Fibroblast of lung (primary cell): ENCODE data around the gene CA5A. TPM values are rescaled to one million over a fixed set of nuclear protein-coding genes. Genes with fewer than 3 reads are reported as not detected.
A peak's percentile ranks its signal among the peaks of the same experiment; 100 is the strongest.
"Not testable (repeated sequence)": the region's sequence is repeated elsewhere in the genome, so short reads cannot be mapped to it uniquely, and the experiment has no call there.

Experiments used
- DNase-seq, 2 donors: peaks; one replicate each; pipeline versions ENCODE4 v3.0.0 to v3.0.0-alpha.2; 2010; ENCODE audit warnings: low read depth in 2 of 2
- H2AFZ ChIP-seq: 2 replicates; pipeline ENCODE4 v1.5.1; 2012; ENCODE audit warnings: low read length, control low read depth, inconsistent platforms
- H3K27ac ChIP-seq: 2 replicates; pipeline ENCODE4 v1.5.1; 2011; ENCODE audit warnings: low read length, control low read depth; ENCODE audit not compliant: insufficient read depth
- H3K27me3 ChIP-seq: 2 replicates; pipeline ENCODE4 v1.5.1; 2011; ENCODE audit warnings: mild to moderate bottlenecking, low read length; ENCODE audit not compliant: control insufficient read depth, insufficient read depth
- H3K36me3 ChIP-seq: 2 replicates; pipeline ENCODE4 v1.5.1; 2011; ENCODE audit warnings: low read length; ENCODE audit not compliant: control insufficient read depth, insufficient read depth
- H3K4me1 ChIP-seq: 2 replicates; pipeline ENCODE4 v1.5.1; 2011; ENCODE audit warnings: low read length; ENCODE audit not compliant: control insufficient read depth, insufficient read depth; ENCODE audit errors: extremely low read depth
- H3K4me2 ChIP-seq: 2 replicates; pipeline ENCODE4 v1.5.1; 2011; ENCODE audit warnings: low read length, control low read depth; ENCODE audit not compliant: insufficient read depth; ENCODE audit errors: extremely low read depth
- H3K4me3 ChIP-seq, 4 experiments: fragments of 200-600 bp in 1 of 4; sonication (generic) in 1 of 4; replicated peaks in 1 of 4; 2 replicates each; pipeline ENCODE4 v1.5.1; 2011 to 2016; ENCODE audit warnings: low read length in 4 of 4, low read depth in 3 of 4, mild to moderate bottlenecking in 3 of 4, control low read depth in 2 of 4, inconsistent platforms in 1 of 4, mixed read lengths in 1 of 4; ENCODE audit not compliant: insufficient read depth in 1 of 4; ENCODE audit errors: control extremely low read depth in 1 of 4
- H3K79me2 ChIP-seq: 2 replicates; pipeline ENCODE4 v1.5.1; 2012; ENCODE audit warnings: mild to moderate bottlenecking, low read length, inconsistent platforms; ENCODE audit not compliant: control insufficient read depth, insufficient read depth
- H3K9ac ChIP-seq: 2 replicates; pipeline ENCODE4 v1.5.1; 2011; ENCODE audit warnings: mild to moderate bottlenecking, low read length, control low read depth; ENCODE audit not compliant: insufficient read depth
- H3K9me3 ChIP-seq: 2 replicates; pipeline ENCODE4 v1.5.1; 2012; ENCODE audit warnings: low read depth, low read length; ENCODE audit not compliant: control insufficient read depth, insufficient read depth
- H4K20me1 ChIP-seq: 2 replicates; pipeline ENCODE4 v1.5.1; 2011; ENCODE audit warnings: low read length; ENCODE audit not compliant: control insufficient read depth, insufficient read depth; ENCODE audit errors: extremely low read depth
- EZH2 ChIP-seq: IDR thresholded peaks from 2 replicates; pipeline ENCODE4 v1.5.1; 2012; ENCODE audit warnings: low read length, control low read depth, mild to moderate bottlenecking; ENCODE audit errors: missing control alignments
- polyA plus RNA-seq, 2 donors: library from polyadenylated mRNA; depleted of rRNA in 1 of 2; stranded (reverse) in 1 of 2; unstranded in 1 of 2; fragments of >200 nt; gene quantifications; 2 replicates each; pipeline ENCODE4 v1.2.1, GENCODE V29; 2011 to 2012; ENCODE audit warnings: missing spikeins in 1 of 2
- total RNA-seq: library from RNA; depleted of rRNA; stranded (reverse); fragments of >200 nt; gene quantifications from 2 replicates; pipeline ENCODE4 v1.2.1, GENCODE V29; 2014
- TF ChIP-seq, protein P1 (sequence below), 2 donors: IDR thresholded peaks in 1 of 2; conservative IDR thresholded peaks in 1 of 2; 1 replicate in 1 of 2; 2 replicates in 1 of 2; pipeline ENCODE4 v1.5.1; 2011 to 2012; ENCODE audit warnings: low read length in 2 of 2, control low read depth in 1 of 2, inconsistent platforms in 1 of 2, low read depth in 1 of 2, mild to moderate bottlenecking in 1 of 2

CA5A gene
- total and polyA plus RNA-seq, 2 donors (not counting 1 experiment from before 2014, with no cell fraction given): not detected

DNA sequence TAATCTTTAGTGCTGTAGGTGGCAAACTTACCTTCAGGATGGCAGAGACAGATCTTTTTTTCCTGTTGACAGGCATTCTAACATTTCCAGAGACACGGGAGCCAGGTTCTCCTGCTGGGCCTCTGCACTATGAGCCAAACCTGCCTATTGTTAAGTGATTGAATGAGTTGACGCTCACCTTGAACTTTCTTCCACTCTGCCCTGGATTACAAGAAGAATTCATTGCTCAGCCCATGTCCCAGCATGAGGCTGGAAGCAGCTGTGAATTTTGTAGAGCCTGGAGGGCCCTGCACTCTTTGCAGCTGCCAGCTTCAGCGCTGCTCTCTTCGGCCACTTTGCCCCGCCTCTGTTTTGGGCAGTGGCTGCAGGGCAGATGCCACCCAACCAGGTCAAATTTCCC, 57.6 kb downstream of the CA5A start:
- Histone ChIP-seq H3K4me3 (no peak overlapping the region), H3K36me3 (no peaks in the 10 kb centered on the region), H3K27ac (no peak overlapping the region), H3K27me3 (peaks cover 10% of the 10 kb centered on the region), H3K9ac (no peak overlapping the region), H3K79me2 (no peaks in the 10 kb centered on the region), H3K9me3 (no peaks in the 10 kb centered on the region), H3K4me1 (no peaks in the 10 kb centered on the region), H3K4me2 (no peak overlapping the region), H2AFZ (no peak overlapping the region), H4K20me1 (no peaks in the 10 kb centered on the region)
- no peak for DNase-seq
- TF ChIP-seq EZH2: no peak
- TF ChIP-seq, protein P1, sequence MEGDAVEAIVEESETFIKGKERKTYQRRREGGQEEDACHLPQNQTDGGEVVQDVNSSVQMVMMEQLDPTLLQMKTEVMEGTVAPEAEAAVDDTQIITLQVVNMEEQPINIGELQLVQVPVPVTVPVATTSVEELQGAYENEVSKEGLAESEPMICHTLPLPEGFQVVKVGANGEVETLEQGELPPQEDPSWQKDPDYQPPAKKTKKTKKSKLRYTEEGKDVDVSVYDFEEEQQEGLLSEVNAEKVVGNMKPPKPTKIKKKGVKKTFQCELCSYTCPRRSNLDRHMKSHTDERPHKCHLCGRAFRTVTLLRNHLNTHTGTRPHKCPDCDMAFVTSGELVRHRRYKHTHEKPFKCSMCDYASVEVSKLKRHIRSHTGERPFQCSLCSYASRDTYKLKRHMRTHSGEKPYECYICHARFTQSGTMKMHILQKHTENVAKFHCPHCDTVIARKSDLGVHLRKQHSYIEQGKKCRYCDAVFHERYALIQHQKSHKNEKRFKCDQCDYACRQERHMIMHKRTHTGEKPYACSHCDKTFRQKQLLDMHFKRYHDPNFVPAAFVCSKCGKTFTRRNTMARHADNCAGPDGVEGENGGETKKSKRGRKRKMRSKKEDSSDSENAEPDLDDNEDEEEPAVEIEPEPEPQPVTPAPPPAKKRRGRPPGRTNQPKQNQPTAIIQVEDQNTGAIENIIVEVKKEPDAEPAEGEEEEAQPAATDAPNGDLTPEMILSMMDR (conservative IDR thresholded peaks at IDR 0.05 in 1 of 2, IDR thresholded peaks at IDR 0.05 in 1 of 2; ENCODE audit: low read depth in 1 of 2, low read length in 2 of 2): no peak

DNA sequence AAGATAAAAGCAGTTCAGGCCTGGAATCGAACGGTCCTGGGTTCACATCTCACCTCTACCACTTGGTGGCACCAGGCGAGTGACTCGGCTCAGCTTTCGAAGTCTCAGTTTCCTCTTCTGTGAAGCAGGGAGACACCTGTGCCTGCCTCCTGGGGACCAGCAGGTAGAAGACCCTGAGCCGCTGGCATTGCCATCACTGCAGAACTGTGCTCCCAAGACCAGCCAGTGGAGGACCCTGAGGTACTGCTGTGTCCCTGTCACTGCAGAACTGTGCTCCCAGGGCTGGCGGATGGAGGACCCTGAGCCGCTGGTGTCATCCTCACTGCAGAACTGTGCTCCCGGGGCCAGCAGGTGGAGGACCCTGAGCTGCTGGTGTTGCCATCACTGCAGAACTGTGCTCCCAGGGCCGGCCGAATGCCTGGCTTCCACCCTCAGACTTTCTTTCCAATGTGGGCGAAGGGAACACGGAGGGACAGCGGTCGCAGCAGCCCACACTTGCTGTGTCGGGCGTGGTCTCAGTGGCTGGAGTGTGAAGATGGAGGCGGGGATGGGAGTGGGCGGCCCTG, 58.3 kb downstream of the CA5A start:
- Histone ChIP-seq H3K9ac (no peak overlapping the region), H2AFZ (no peak overlapping the region), H4K20me1 (no peaks in the 10 kb centered on the region), H3K79me2 (no peaks in the 10 kb centered on the region), H3K27me3 (peaks cover 10% of the 10 kb centered on the region), H3K36me3 (no peaks in the 10 kb centered on the region), H3K4me1 (no peaks in the 10 kb centered on the region), H3K4me2 (no peak overlapping the region), H3K4me3 (no peak overlapping the region), H3K9me3 (no peaks in the 10 kb centered on the region), H3K27ac (no peak overlapping the region)
- no peak for DNase-seq
- TF ChIP-seq, protein P1 (conservative IDR thresholded peaks at IDR 0.05 in 1 of 2, IDR thresholded peaks at IDR 0.05 in 1 of 2; ENCODE audit: low read depth in 1 of 2, low read length in 2 of 2): peak in 1 of 2 donors; percentile 24
- TF ChIP-seq EZH2: no peak

DNA sequence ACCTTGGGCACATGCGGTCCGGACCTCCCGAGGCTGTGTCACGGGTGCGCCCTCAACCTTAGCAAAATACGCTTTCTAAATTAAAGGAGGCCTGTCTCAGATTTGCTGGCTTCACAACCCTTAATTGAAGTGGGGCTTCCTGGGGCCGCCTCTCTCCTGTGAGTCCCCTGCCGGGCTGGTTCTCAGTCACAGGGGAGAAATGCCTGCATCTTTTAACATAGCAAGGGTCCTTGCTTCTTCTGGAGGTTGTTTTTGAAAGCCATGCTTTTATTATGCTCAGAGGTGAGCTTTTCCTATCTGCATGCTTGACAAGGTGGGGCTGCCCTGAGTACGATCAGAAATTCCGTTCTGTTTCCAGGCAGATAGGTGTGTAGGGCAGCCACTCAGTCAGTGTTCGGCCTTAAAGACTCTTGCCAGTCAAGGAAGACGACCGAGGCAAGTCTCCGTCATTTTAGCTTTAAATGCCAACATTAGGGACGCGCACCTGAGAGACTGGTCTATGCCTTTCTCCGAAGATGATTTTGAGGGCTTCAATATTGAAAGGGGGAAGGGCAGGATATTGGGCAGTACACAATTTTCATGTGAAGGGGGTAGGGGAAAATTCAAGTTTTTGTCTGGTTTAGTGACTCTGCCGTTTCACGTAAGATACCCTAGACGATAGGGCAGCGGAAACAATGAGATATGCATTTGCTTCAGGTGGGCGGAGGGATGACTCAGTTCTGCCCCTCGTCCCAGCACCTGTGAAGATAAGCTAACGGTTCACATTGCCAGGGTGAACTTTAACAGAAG, 61.5 kb downstream of the CA5A start:
- H3K9me3 ChIP-seq: no peaks in the 10 kb centered on the region
- H2AFZ ChIP-seq: no peak overlapping the region
- H3K36me3 ChIP-seq: no peaks in the 10 kb centered on the region

DNA sequence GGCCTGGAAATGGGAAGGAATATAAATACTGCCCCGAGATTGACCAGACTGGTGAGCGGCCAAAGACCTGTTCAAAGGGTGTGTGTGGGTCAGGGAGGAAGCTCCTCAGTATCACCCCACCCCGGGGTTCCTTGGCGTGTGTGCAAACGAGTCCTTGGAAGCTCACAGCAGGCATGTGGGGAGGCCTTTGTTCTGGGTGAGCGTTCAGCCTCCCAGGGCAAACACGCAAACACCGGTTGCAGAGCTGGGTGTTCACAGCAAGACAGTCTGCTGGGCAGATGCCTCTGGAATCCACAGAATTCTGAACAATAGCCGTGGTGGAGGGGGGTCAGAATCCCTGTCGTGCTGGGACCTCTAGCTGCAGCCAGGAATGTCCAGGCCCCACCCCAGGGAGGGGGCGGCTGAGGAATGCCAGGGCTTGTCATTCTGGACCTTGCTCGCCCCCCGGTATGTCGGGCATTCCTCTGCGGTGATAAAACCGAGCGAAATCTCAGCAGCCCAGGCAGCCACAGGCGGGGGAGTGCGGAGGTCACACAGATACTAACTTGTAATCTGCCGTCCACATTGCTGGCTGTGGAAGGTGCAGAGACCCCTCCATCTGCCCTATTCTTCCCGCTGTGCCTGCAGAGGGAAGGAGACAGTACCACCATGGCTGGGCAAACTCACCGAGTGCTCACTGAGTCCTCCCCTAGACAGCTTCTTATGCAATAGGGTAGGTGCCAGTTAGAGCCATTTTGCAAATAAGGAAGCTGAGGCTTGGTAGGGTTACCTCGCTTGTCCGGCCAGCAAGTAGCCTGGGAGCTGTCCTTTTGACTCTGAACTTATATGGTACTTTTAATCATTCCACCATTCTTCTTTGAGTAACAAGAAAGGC, 65.7 kb downstream of the CA5A start:
- H3K79me2 ChIP-seq, H4K20me1 ChIP-seq, H3K36me3 ChIP-seq, H3K27me3 ChIP-seq, H3K9me3 ChIP-seq, H3K4me2 ChIP-seq, H2AFZ ChIP-seq, H3K9ac ChIP-seq, H3K27ac ChIP-seq, H3K4me3 ChIP-seq, H3K4me1 ChIP-seq: not testable (repeated sequence)
- peak in 1 of 2 donors; percentile 97 for DNase-seq

More for the DNA sequence above, 61.5 kb downstream of the CA5A start:
- TF ChIP-seq, protein P1 (conservative IDR thresholded peaks at IDR 0.05 in 1 of 2, IDR thresholded peaks at IDR 0.05 in 1 of 2; ENCODE audit: low read depth in 1 of 2, low read length in 2 of 2): no peak
- peak; percentile 18 for TF ChIP-seq EZH2
- no peak overlapping the region for H3K9ac ChIP-seq
- H3K79me2 ChIP-seq: no peaks in the 10 kb centered on the region
- peaks cover 3% of the 10 kb centered on the region for H3K4me1 ChIP-seq
- DNase-seq: no peak
- no peaks in the 10 kb centered on the region for H4K20me1 ChIP-seq
- H3K4me3 ChIP-seq: no peak overlapping the region
- no peak overlapping the region for H3K4me2 ChIP-seq
- H3K27me3 ChIP-seq: peaks cover 7% of the 10 kb centered on the region
- H3K27ac ChIP-seq: no peak overlapping the region
